ENCODE results near the gene PRF1.

PRF1 gene

DNA sequence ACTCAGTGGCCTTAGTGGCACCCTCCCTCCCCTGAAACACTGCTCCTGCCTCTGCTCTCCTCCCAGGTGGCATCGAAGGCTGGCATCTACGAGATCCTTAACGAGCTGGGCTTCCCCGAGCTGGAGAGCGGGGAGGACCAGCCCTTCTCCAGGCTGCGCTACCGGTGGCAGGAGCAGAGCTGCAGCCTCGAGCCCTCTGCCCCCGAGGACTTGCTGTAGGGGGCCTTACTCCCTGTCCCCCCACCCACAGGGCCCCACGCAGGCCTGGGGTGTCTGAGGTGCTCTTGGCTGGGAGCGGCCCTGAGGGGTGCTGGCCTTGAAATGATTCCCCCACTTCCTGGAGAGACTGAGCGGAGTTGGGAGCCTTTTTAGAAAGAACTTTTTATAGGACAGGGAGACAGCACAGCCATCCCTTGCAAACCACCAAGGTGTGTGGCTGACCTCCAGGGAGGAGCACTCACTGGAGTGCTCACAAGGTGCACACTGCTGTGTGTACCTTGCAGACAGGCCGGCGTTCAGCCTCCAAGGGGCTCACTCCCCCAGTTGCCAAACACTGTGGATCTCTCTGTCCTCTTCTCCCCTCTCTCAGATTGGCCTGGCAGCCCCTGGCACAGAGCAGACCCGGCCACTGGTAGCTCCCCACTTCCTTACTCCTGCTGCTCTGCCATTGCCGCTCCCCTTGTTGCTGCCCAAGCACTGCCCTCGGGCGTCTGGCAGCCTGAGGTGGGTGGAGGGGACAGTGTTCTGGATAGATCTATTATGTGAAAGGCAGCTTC lies 35.8 kb downstream of the PRF1 start:
- DNase-seq: no peak
- intact Hi-C loops (cut with DNase I): no loop called here

DNA sequence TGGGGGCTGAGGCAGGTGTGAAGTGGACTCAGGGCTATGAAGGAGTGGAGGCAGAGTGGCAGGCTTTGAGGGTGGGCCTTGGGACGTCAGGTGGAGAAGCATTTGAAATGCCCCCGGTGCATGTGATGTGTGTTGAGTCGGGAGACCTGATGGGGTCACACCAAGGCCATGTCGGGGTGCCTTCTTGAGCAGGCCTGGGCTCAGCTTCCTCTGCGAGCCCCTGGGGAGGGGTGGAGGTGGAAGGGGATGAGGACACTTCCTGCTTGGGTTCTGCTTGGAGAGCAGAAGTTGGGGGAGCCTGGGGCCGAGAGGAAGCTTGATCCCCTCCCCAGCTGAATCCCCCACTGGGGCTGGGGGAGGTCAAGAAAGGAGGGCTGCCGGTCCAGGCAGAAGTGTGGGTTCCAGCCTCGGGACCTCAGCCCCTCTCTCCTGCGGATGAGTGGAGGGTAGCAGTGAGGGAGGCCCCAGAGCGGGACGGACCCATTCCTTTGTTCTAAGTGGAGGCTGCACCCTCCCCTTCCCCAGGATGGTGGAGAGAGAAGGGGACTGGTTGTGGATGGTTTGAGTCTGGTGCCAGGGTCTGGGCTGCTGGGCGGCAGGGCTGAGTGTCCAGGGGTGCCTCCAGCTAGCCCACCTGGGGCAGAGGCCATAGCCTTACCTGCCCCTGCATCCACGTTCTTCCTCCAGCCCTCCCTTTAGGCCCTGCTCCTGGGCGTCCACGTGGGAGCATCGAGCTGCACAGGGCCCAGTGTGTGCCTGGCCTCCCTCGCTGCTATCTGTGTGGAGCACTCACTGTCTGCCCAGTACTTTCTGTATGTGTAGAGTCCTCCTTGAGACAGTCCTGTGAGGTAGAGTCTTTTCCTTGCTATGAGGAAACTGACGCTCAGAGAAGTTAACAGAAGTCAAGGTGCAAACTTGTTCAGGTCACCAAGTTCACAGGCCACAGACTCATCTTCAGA lies 36.7 kb downstream of the PRF1 start:
- intact Hi-C loops (cut with DNase I): no loop called here

DNA sequence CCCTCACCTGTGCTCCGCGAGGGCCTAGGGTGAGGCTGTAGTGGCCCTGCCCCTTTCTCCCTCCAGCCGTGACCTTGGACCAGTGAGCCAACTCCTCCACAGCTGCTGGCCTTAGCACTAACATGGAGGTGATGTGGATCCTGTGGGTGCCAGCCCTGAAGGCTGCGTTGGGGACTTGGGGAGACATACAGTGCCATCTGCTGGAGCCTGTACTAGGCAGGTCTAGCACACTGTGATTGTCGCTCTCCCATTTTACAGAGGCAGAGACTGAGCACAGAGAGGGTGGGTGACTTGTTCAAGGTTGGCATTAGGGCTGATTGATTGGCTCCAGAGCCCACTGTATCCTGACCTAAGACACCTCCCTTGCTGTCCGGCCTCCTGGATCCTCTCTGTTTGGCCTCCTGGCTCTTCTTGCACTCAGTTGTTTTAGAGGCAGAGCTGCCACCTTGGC lies 37.6 kb downstream of the PRF1 start:
- DNase-seq: peak in 1 of 42 donors; percentile 2
- intact Hi-C loops (cut with DNase I): no loop called here

More for the DNA sequence above, 36.7 kb downstream of the PRF1 start:
- peak in 1 of 42 donors; percentile 1 for DNase-seq

DNA sequence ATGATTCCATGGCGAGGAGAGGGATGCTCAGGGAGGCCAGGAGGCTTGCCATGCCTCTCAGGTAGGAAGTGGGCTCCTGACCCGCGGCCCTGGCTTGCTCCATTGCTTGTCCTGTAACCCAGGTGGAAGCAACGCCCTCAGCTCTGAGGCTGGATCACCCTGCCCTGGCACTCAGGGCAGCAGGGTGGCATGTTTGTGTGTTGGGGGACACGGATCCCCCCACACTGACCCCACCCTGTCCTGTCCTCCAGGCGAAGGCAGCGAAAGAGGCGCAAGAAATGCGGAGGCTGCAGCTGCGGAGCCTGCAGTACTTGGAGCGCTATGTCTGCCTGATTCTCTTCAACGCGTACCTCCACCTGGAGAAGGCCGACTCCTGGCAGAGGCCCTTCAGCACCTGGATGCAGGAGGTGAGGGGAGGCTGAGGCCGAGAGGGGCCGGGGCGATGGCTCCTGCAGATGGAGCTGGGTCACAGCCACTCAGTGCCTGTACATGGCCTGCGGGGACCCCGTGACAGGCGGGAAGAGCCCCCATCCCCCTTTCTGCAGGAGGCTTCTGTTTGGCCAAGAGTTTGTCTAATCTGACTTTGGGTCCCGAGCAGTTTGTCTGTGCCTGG lies 38.3 kb downstream of the PRF1 start:
- intact Hi-C loops (cut with DNase I): no loop called here
- DNase-seq: peak in 1 of 42 donors; percentile 3

DNA sequence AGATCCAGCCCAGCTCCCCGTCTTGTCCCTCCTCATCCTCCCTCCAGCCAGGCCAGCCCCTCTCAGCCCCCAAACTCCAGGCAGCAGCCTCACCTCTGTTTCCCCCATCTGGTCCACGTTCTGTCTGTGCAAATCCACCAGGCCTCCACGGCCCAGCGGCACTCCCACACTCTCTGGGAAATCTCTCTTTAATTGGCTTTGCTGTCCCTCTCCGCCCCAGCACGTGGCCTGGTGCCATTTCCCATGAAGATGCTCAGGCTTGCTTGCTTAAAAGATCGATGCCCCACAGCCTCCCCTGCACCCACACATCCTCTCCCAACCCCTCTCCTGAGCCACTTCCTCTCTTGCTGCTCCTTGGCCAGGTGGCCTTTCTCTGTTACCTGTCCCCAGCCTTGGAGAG lies 39.3 kb downstream of the PRF1 start:
- DNase-seq: no peak
- intact Hi-C loops (cut with DNase I): no loop called here

DNA sequence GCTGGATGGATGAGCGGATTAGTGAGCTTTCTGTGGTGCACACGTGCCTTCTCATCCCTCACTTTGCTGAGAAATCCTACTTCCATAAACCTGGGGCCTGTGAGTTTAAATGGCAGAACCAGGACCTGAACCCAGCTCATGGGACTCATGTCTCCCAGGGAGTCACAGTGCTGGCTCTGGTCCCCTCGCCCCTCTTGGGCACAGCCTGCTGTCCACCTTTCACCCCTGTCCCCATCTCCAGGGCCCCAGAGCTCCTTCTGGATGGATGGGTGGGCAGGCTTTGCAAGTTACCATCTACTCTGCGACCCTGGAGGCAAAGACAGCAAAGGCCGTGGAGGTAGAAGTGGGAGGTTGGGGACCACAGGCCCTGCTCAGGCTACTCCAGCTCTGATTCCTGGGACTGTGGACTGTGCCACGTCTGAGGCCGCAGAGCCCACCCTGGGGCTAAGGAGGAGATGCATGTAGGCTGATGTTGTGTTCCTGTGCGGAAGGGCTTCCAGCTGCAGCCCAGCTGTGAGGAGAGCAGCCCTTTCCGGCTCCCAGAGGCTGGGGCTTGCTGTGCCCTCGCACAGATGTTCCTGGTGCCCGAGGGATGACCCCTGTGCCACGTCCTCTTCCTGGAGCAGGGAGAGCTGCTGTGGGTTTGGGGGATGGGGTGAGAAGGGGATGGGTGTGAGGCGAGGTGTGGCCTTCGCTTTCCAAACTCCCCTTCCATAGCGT lies 40.3 kb downstream of the PRF1 start:
- DNase-seq: peak in 1 of 42 donors; percentile 2
- intact Hi-C loops (cut with DNase I): no loop called here

DNA sequence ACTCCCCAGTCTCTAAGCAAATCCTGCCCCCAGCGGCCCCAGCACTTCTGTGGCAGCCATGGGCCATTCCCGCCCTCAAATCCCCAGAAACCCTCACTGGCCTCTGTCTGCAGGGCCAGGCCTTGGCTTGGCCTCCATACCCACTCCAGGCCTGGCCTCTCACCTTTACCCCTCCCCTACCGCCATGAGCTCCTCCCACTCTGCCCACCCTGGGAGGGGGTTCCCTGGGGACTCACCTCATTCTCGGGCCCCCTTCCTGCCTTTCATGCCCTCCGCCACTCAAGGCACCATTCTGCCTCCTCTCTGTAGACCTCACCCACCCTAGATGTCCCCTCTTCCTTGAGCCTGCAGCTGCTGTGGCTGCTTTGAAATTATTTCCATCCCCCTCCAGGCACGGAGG lies 41.0 kb downstream of the PRF1 start:
- DNase-seq: no peak
- intact Hi-C loops (cut with DNase I): no loop called here

DNA sequence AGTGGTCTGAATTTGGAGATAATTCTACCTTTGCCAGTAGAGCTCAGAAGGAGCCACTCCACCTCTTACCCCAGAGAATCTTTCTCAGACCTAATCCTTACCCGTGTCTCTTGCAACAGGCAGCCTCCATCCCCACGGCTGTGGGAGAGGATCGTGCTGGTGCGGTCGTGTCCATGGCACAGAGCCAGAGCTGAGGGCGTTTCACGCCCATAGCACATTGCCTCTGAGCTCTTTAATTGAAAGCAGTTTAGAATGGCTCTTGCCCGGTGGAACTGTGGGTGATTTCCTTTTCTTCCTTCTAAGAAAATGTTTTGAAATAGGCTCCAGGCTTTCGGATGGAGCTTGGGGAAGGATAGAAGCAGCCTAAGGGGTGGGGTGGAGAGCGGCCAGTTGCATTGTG lies 41.5 kb downstream of the PRF1 start:
- DNase-seq: peak in 17 of 42 donors; percentile 3 to 58 (median 39)
- intact Hi-C loops (cut with DNase I): no loop called here

DNA sequence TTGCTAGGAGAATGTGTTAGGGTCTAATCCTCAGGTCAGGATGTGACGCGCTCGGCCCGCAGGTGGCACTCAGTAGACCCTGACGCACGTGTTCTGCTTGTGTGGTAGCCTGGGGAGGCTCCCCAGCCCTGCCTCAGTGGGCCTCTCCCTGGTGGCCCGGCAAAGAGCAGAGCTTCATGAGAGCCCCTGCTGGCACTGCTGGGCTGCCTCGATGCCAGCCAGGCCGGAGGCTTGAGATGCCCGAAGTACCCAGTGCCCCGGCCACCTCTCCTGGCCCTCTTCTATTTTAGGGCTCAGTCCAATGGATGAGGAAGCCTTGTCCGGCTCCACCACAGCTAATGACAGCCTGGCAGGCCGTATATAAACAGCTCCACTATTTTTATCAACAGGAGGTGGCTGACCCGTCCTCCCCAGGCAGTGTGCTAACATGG lies 42.0 kb downstream of the PRF1 start:
- peak in 1 of 42 donors; percentile 3 for DNase-seq
- intact Hi-C loops (cut with DNase I): no loop called here

DNA sequence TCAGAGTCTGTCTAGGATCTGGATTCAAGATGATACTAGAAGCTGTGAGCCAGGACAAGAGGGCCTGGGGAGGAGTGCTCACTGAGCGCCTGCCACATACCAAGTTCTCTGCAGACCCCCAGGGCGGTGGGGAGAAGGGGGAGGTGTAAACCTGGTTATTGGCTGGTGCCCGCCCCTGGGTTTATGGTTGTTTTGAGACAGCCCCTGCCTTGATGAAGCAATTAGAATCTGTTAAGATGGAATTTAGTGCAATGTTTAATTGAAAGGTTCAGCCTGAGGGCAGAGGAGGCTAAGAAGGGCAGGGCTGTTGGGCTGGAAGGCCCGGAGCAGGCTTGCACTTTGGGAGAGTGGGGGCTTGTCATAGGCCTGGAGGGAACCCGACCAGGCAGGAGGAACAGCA lies 42.7 kb downstream of the PRF1 start:
- intact Hi-C loops (cut with DNase I): no loop called here
- peak in 1 of 42 donors; percentile 2 for DNase-seq

DNA sequence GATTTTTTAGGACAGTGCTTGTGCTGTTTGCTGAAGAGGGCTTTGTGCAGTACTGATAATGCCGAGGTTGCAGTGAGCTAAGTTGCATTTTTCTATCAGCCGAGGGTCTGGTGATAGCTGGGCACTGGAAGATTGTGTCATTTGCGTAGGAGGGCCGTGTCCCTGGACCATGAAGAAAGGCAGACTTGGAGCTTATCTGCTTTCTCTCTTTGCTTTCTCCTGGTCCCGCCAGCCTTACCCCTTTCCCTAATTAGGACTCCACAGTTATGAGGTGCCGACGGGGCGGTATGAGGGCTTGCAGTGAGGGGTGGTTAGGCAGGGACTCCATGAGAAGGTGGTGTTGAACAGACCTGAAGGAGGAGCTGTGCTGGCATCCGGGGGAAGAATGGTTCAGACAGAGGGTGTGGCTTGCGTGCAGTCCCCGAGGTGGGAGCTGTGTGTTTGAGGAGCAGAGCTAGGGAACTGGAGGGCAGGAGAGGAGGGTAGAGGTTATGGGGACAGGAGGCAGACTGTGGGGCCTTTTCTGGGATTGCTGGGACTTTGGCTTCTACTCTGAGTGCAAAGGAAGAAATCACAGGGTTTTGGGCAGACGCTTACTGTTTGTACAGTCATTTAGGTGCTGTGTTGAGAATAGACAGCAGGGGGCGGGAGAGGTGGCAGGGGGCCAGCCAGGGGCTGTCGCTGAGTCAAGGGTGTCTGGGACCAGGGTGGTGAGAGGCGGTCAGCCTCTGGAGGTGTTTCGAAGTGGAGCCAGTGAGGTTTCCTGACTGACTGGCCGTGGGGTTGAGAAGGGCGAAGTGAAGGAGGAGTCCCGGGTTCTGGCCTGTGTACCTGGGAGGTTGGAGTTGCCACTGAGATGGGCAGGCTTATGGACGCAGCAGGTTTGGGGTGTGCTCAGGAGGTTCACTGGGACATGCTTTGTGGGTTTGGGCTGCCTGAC lies 43.4 kb downstream of the PRF1 start:
- peak in 24 of 42 donors; percentile 15 to 79 (median 42) for DNase-seq
- intact Hi-C loops (cut with DNase I): no loop called here

DNA sequence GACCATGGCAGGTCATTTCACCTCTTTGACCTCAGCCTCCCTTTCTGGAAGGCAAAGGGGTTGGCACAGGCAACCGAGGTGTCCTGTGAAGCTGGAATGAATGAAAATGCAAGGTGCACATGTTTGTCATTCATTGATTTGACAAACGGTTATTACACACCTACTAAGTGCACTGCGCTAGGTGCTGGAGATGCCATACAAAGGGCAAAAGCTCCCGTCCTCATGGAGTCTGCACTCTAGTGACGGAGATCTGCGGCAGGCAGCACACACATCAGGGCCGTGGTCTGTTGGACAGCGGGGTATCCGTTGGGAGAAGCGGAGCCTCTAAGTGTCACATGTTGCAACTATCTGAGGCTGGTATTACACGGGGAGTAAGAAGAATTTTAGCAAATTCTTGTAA lies 44.2 kb downstream of the PRF1 start:
- intact Hi-C loops (cut with DNase I): no loop called here
- DNase-seq: no peak

DNA sequence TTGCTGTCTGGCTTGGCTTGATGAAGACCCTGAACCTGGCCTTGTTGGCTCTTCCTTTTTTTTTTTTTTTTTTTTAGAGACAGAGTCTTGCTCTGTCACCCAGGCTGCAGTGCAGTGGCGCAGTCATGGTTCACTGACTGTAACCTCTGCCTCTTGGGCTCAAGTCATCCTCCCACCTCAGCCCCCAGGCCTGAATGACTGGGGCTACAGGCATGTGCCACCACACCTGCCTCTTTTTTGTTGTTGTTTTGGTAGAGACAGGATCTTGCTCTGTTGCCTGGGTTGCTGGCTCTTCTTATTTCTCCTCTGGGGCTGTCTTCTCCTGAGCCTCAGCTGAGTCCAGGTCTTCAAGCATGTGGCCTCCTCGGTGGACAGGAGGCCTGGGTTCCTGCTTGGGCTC lies 44.7 kb downstream of the PRF1 start:
- DNase-seq: no peak
- intact Hi-C loops (cut with DNase I): no loop called here

DNA sequence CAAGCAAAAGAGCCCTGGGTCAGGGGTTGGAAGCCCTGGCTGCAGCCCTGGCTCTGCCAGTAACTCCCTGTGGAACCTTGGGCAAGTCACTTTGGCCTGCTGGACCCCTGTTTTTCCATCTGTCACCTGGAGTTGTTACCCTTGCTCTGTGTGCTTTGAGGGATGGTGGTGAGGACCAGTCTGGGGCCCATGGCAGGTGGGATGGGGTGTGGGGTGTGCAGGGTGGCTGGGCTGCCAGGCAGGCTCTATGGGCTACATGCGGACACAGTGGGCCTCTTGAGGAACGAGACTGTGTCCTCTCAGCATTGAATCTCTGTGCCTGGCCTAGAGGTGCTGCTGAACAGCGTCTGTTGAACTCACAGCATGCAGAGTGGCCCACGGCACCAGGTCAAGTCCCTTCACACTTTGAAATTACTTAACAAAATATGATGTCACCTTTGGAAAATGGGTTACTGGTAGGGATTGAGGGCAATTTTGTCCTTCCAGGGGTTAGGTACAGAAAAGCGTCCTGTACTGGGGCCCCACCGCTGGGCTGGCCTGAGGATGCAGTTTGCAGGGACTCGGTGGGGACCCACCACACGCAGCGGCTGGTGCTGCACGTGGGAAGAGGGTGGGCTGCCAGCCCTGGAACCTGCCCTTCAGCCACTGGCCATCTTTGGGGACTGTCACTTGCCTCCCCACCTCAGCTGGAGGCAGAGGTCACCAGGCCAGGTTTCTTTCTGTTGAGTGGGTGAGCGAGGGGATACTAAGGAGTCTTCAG lies 45.3 kb downstream of the PRF1 start:
- no peak for DNase-seq
- intact Hi-C loops (cut with DNase I): no loop called here

DNA sequence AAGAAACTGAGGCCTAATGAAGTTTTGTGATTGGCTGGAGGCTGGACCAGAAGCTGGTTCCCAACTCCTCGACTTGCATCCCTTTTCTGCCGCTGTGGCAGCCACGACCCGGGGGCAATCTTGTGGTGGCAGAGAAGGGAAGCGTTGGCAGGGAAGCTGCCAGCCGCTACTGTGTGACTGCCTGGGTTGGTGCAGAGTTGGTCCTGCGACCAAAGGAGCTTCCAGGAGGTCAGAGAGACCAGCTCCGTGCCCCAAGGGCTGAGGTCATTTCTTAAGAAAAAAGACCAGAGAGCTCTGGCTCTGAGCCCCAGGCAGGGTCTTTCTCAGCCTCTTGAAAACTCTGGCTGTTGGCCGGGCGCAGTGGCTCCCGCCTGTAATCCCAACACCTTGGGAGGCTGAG lies 47.2 kb downstream of the PRF1 start:
- intact Hi-C loops (cut with DNase I): no loop called here
- no peak for DNase-seq

DNA sequence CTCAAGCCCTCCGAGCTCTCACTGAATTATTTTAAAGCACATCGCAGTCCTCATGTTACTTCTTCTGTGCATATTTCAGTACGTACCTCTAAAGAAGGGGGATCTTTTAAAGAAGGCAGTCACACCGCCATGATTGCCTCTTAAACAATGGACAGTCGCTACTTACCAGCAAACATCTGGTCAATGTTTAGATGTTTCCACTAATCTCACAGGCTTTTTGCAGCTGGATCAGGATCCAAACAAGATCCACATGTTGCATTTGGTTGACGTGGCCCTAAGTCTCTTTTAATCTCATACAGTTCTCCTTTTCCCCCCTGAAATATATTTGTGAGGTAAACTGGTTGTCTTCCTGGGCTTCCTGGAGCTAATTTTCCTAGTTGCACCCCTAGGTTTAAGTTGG lies 50.0 kb downstream of the PRF1 start:
- intact Hi-C loops (cut with DNase I): loop anchor here (5.0 kb wide), 1 partner anchor 325 kb away; no protein-coding TSS in a partner anchor

DNA sequence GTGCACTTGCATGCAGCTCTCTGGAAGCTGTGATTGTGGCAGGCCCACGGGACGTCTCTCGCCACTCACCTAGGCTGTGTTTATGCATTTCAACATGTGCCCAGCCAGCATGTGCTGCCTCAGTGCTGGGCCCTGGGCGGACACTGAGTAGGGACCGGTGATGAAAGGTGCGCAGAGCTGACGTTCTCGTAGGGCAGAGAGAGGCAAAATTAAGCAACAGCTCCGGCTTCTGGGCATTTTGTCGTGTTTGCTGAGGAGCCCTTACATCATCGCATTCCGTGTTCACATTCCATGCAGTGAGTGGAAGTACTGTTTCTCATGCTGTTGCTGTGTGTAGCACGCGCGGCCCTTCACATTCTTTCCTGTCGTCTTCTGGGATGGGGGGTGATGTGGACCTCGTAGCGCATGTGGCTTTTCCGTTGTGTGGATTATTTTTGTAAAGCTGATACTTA lies 50.5 kb downstream of the PRF1 start:
- intact Hi-C loops (cut with DNase I): loop anchor here (2.0 to 5.0 kb wide), 2 partner anchors 207 to 325 kb away; no protein-coding TSS in a partner anchor
- DNase-seq: no peak

More for the DNA sequence above, 50.0 kb downstream of the PRF1 start:
- DNase-seq: no peak
